ENCODE results near the gene KCNS3. TPM values are rescaled to one million over a fixed set of nuclear protein-coding genes. Genes with fewer than 3 reads are reported as not detected.

KCNS3 gene
- total and polyA plus RNA-seq, 8 donors, result 3.3 to 16.4 (median 6.1) TPM

DNA sequence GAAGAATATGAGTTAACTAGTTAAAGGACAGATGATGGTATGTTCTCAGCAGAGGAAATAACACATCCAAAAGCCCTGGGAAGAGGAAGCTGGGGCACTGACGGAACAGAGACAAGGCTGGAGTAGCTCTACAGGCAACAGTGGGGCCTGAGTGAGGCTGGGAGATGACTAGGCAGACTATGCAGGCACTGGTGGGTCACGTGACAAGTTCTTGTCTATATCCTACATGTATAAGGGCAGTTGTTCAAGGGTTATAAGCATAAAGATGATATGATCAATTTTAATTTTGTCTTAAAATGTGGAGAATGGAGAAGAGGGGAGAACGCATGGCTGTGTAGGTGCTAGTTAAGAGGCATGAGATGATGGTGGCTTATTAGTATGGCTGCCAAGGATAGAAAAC is 68.6 kb downstream of the KCNS3 start:
- Histone ChIP-seq H3K36me3 (no peaks in the 10 kb centered on the region), H3K4me1 (no peaks in the 10 kb centered on the region), H3K9me3 (no peaks in the 10 kb centered on the region), H3K4me3 (no peak overlapping the region), H3K27me3 (no peaks in the 10 kb centered on the region), H3K27ac (no peak overlapping the region)
- FAIRE-seq (no peak), DNase-seq (no peak), ATAC-seq (no peak)
- TF ChIP-seq, protein P1, sequence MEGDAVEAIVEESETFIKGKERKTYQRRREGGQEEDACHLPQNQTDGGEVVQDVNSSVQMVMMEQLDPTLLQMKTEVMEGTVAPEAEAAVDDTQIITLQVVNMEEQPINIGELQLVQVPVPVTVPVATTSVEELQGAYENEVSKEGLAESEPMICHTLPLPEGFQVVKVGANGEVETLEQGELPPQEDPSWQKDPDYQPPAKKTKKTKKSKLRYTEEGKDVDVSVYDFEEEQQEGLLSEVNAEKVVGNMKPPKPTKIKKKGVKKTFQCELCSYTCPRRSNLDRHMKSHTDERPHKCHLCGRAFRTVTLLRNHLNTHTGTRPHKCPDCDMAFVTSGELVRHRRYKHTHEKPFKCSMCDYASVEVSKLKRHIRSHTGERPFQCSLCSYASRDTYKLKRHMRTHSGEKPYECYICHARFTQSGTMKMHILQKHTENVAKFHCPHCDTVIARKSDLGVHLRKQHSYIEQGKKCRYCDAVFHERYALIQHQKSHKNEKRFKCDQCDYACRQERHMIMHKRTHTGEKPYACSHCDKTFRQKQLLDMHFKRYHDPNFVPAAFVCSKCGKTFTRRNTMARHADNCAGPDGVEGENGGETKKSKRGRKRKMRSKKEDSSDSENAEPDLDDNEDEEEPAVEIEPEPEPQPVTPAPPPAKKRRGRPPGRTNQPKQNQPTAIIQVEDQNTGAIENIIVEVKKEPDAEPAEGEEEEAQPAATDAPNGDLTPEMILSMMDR (IDR thresholded peaks at IDR 0.05), result no peak
- intact Hi-C loops (cut with DNase I), result no loop called here
- WGBS, 2 donors, result 62 to 73% methylated on average over 3 of the region's 3 CpGs

- intact Hi-C loops (cut with DNase I), result no loop called here
- FAIRE-seq (no peak), DNase-seq (no peak), ATAC-seq (no peak)
- no peaks in the 10 kb centered on the region for H3K36me3 ChIP-seq
- no peak overlapping the region for H3K27ac ChIP-seq
- H3K4me1 ChIP-seq, result no peaks in the 10 kb centered on the region
- H3K4me3 ChIP-seq, result no peak overlapping the region
- TF ChIP-seq, protein P1 (IDR thresholded peaks at IDR 0.05), result no peak
- 52 to 65% methylated on average over 6 of the region's 6 CpGs for WGBS, 2 donors
- H3K27me3 ChIP-seq, result no peaks in the 10 kb centered on the region
- no peaks in the 10 kb centered on the region for H3K9me3 ChIP-seq
Measured at GRCh38 chr2:17950006-17950405, 71.5 kb downstream of the KCNS3 start.

DNA sequence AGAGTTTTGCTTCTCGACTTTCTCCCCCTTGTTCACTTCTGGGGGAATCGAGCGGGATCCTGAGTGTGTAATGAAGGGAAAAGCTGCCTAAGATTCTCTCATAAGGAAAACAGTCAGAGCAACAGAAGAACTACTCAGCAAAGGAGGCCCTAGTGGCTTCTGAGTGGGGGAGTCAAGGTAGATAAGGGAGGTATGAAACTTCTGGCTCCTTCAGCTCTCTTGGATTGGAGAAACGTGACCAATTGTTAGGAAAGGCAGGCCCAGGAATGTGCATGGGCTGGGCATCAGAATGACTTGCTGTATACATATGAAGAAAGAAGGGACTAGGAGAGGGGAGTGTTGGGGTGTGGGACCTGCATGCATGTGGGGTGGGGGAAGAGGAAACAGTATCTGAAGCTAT is 73.1 kb downstream of the KCNS3 start:
- no peaks in the 10 kb centered on the region for H3K36me3 ChIP-seq
- WGBS, 2 donors, result 59 to 70% methylated on average over 4 of the region's 4 CpGs
- TF ChIP-seq, protein P1 (IDR thresholded peaks at IDR 0.05), result no peak
- no peak overlapping the region for H3K4me3 ChIP-seq
- H3K4me1 ChIP-seq, result no peaks in the 10 kb centered on the region
- DNase-seq (no peak), ATAC-seq (no peak), FAIRE-seq (no peak)
- no peaks in the 10 kb centered on the region for H3K27me3 ChIP-seq
- H3K9me3 ChIP-seq, result no peaks in the 10 kb centered on the region
- intact Hi-C loops (cut with DNase I), result no loop called here
- H3K27ac ChIP-seq, result no peak overlapping the region

- no peaks in the 10 kb centered on the region for H3K27me3 ChIP-seq
- H3K4me3 ChIP-seq, result no peak overlapping the region
- H3K36me3 ChIP-seq, result no peaks in the 10 kb centered on the region
- ATAC-seq (no peak), DNase-seq (no peak), FAIRE-seq (no peak)
- H3K27ac ChIP-seq, result no peak overlapping the region
- H3K4me1 ChIP-seq, result no peaks in the 10 kb centered on the region
- H3K9me3 ChIP-seq, result no peaks in the 10 kb centered on the region
- TF ChIP-seq, protein P1 (IDR thresholded peaks at IDR 0.05), result no peak
- intact Hi-C loops (cut with DNase I), result no loop called here
- WGBS, 2 donors, result 66 to 74% methylated on average over 4 of the region's 4 CpGs
Measured at GRCh38 chr2:17958466-17959092, 80.1 kb downstream of the KCNS3 start.

DNA sequence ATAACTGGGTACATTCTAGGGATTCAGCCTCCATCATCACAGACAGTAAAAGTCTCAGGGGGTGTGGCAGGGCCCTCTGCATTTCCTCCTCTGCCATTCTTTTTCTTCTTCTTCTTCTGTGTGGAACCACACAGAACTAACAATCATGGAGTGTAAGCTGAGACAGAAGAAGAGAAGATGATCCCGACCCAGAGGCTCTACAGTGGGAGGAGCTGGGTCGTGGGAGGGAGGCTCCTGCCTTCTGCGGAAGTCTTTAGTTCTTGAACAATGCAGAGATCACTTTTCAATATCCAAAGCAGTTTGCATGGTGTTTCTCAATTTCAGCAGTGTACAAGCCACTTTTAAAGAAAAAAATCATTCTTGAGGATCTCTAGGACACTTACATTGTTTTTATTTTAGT is 80.9 kb downstream of the KCNS3 start:
- H3K9me3 ChIP-seq, result no peaks in the 10 kb centered on the region
- no peaks in the 10 kb centered on the region for H3K36me3 ChIP-seq
- H3K27me3 ChIP-seq, result no peaks in the 10 kb centered on the region
- no peak overlapping the region for H3K4me3 ChIP-seq
- H3K27ac ChIP-seq, result no peak overlapping the region
- no peaks in the 10 kb centered on the region for H3K4me1 ChIP-seq
- TF ChIP-seq, protein P1 (IDR thresholded peaks at IDR 0.05), result no peak
- no peak for DNase-seq
- no peak for ATAC-seq
- FAIRE-seq, result no peak
- intact Hi-C loops (cut with DNase I), result no loop called here
- 48 to 61% methylated on average over 3 of the region's 3 CpGs for WGBS, 2 donors

Measured in pancreas (tissue), 10 donors.